GM12878 (cell line): ENCODE data around the gene SLX9. TPM values are rescaled to one million over a fixed set of nuclear protein-coding genes. Genes with fewer than 3 reads are reported as not detected.

Source experiments
- ATAC-seq: fragments of 200-7000 bp; cut with Tn5 transposase; 3 replicates; pipeline ENCODE4 v1.9.1; 2020; ENCODE audit warnings: mild to moderate bottlenecking, moderate library complexity
- BruUV-seq: library from RNA; stranded (reverse); fragments of 400-500 nt; replicated peaks from 2 replicates; lab custom pipeline; 2021; lab: Mats Ljungman, UMichigan
- CTCF ChIA-PET: fragments of 300-600 bp; sonication (Branson Sonifier 250); formaldehyde crosslinking; extraction: SDS; loops from one replicate; lab custom pipeline; 2021; ENCODE audit warnings: inconsistent platforms; lab: Yijun Ruan, JAX
- POLR2A ChIA-PET: fragments of 350-600 bp; formaldehyde crosslinking; extraction: SDS; loops from one replicate; lab custom pipeline; 2021; ENCODE audit warnings: inconsistent platforms; lab: Charles Lee
- RAD21 ChIA-PET: fragments of 300-600 bp; sonication (Branson Sonifier 250); formaldehyde crosslinking; loops from one replicate; lab custom pipeline; 2023; ENCODE audit warnings: antibody characterized with exemption; ENCODE audit not compliant: unreplicated experiment; lab: Charles Lee
- SMC1A ChIA-PET: fragments of 300-600 bp; sonication (Branson Sonifier 250); formaldehyde crosslinking; loops from one replicate; lab custom pipeline; 2023; ENCODE audit not compliant: unreplicated experiment, uncharacterized antibody; lab: Charles Lee
- DNase-seq: peaks from one replicate; pipeline ENCODE4 v3.0.0-alpha.2; 2011; ENCODE audit warnings: low read depth, low spot score
- FAIRE-seq: peaks from 3 replicates; lab custom pipeline; 2011; peaks lifted over from hg19 to GRCh38; lab: Jason Lieb, UNC
- H2AFZ ChIP-seq: 2 replicates; pipeline ENCODE4 v1.6.0; 2011; ENCODE audit warnings: low read depth, low read length, control low read depth; ENCODE audit not compliant: control insufficient read depth
- H3K27ac ChIP-seq: 2 replicates; pipeline ENCODE4 v1.5.1; 2011; ENCODE audit warnings: control low read depth; ENCODE audit not compliant: control insufficient read depth, insufficient read depth
- H3K27me3 ChIP-seq, 2 experiments: replicated peaks in 1 of 2; 2 replicates each; pipeline versions ENCODE4 v1.6.0 to v1.6.1; 2011; ENCODE audit warnings: low read length in 1 of 2; ENCODE audit not compliant: control insufficient read depth in 2 of 2, insufficient read depth in 2 of 2
- H3K36me3 ChIP-seq, 2 experiments: 2 replicates each; pipeline ENCODE4 v1.5.1; 2011; ENCODE audit warnings: low read length in 1 of 2; ENCODE audit not compliant: control insufficient read depth in 2 of 2, insufficient read depth in 2 of 2
- H3K4me1 ChIP-seq: 2 replicates; pipeline ENCODE4 v1.6.1; 2011; ENCODE audit warnings: mild to moderate bottlenecking, low read length, moderate library complexity, mixed read lengths; ENCODE audit not compliant: control insufficient read depth, insufficient read depth
- H3K4me2 ChIP-seq: 2 replicates; pipeline ENCODE4 v1.6.0; 2011; ENCODE audit warnings: control low read depth; ENCODE audit not compliant: control insufficient read depth, insufficient read depth
- H3K4me3 ChIP-seq: fragments of 200-600 bp; sonication (generic); 2 replicates; pipeline ENCODE4 v1.5.1; 2016
- H3K79me2 ChIP-seq: 2 replicates; pipeline ENCODE4 v1.6.0; 2011; ENCODE audit warnings: low read length; ENCODE audit not compliant: control insufficient read depth, insufficient read depth
- H3K9ac ChIP-seq: 2 replicates; pipeline ENCODE4 v1.8.0; 2011; ENCODE audit warnings: low read length, control low read depth, mixed read lengths; ENCODE audit not compliant: control insufficient read depth, insufficient read depth
- H3K9me3 ChIP-seq: replicated peaks from 3 replicates; pipeline ENCODE4 v1.5.1; 2011; ENCODE audit warnings: mild to moderate bottlenecking, low read length; ENCODE audit not compliant: control insufficient read depth, insufficient read depth
- H4K20me1 ChIP-seq: 2 replicates; pipeline ENCODE4 v1.6.0; 2011; ENCODE audit not compliant: control insufficient read depth, insufficient read depth
- FOS ChIP-seq: IDR thresholded peaks from 3 replicates; pipeline ENCODE4 v1.6.1; 2011; ENCODE audit warnings: borderline replicate concordance; ENCODE audit not compliant: insufficient read length; ENCODE audit errors: extremely low read depth
- NR2C2 ChIP-seq: IDR thresholded peaks from 2 replicates; pipeline ENCODE4 v1.6.1; 2011; ENCODE audit warnings: borderline replicate concordance, low read depth; ENCODE audit not compliant: control insufficient read depth, insufficient read length
- RFX5 ChIP-seq: IDR thresholded peaks from 2 replicates; pipeline ENCODE4 v1.6.1; 2011; ENCODE audit warnings: low read depth, low read length, improper control_type of control experiment
- STAT1 ChIP-seq: fragments of 450-650 bp; conservative IDR thresholded peaks from 2 replicates; pipeline ENCODE4 v1.6.1; 2014; ENCODE audit warnings: antibody characterized with exemption, mild to moderate bottlenecking
- TCF3 ChIP-seq: IDR thresholded peaks from 2 replicates; pipeline ENCODE4 v1.6.1; 2012; ENCODE audit warnings: low read depth, mild to moderate bottlenecking, low read length, borderline replicate concordance; ENCODE audit not compliant: insufficient read depth
- YY1 ChIP-seq: IDR thresholded peaks from 2 replicates; pipeline ENCODE4 v1.6.1; 2011; ENCODE audit warnings: low read depth, mild to moderate bottlenecking, low read length
- WGBS: methylation state at CpG from one replicate; pipeline ENCODE4 v1.1.6; 2016; ENCODE audit warnings: low lambda C conversion rate; ENCODE audit not compliant: insufficient replicate concordance, insufficient coverage; ENCODE audit errors: missing lambda C conversion rate; 5-methylcytosine and 5-hydroxymethylcytosine counted together
- in situ Hi-C: fragments of 300-500 bp; cut with MboI; formaldehyde crosslinking; loops from 9 replicates; pipeline ENCODE4 v1.14.3; 2018; ENCODE audit warnings: mixed read lengths
- intact Hi-C: fragments of 100-400 bp; cut with micrococcal nuclease; formaldehyde crosslinking; loops from one replicate; pipeline ENCODE4 v1.14.2; 2022; ENCODE audit not compliant: unreplicated experiment
- polyA plus RNA-seq, 11 experiments: library from polyadenylated mRNA; depleted of rRNA in 4 of 11; unstranded in 6 of 11; stranded (reverse) in 5 of 11; fragments of >200 nt; fragmentation: Nextera tagmentation in 4 of 11; fragmentation: Illumina TruSeq in 1 of 11; extraction: Ambion mirVana in 4 of 11; extraction: Trizol in 1 of 11; gene quantifications; 1 replicate in 1 of 11; 2 replicates in 10 of 11; pipeline versions ENCODE4 v1.2.1 to v1.2.3, GENCODE V29; 2011 to 2016; ENCODE audit warnings: inconsistent platforms in 2 of 11, missing spikeins in 2 of 11, low read depth in 1 of 11
- total RNA-seq, 4 experiments: library from RNA; depleted of rRNA in 3 of 4; stranded (reverse); fragments of >200 nt in 3 of 4; fragmentation: Illumina TruSeq in 1 of 4; extraction: Trizol in 1 of 4; gene quantifications; 2 replicates each; pipeline versions ENCODE4 v1.2.1 to v1.2.3, GENCODE V29; 2013 to 2021
- TF ChIP-seq, protein P1 (sequence below): IDR thresholded peaks from 2 replicates; pipeline ENCODE4 v1.6.1; 2011; ENCODE audit warnings: borderline replicate concordance, low read depth, mild to moderate bottlenecking, moderate library complexity, low read length; ENCODE audit not compliant: insufficient read depth, poor library complexity, severe bottlenecking
- TF ChIP-seq, protein P2 (sequence below): IDR thresholded peaks from 2 replicates; pipeline ENCODE4 v1.6.1; 2011; ENCODE audit warnings: mild to moderate bottlenecking, low read depth, low read length, moderate library complexity; ENCODE audit not compliant: insufficient replicate concordance
- TF ChIP-seq, protein P3 (sequence below): IDR thresholded peaks from 2 replicates; pipeline ENCODE4 v1.6.1; 2012; ENCODE audit warnings: low read depth, low read length, improper control_type of control experiment

The SLX9 gene
- total and polyA plus RNA-seq, 10 of the 15 experiments (the other 5 are each of a cell fraction or from before 2014, with no cell fraction given) = 0.69 to 81.3 (median 33.9) TPM

DNA sequence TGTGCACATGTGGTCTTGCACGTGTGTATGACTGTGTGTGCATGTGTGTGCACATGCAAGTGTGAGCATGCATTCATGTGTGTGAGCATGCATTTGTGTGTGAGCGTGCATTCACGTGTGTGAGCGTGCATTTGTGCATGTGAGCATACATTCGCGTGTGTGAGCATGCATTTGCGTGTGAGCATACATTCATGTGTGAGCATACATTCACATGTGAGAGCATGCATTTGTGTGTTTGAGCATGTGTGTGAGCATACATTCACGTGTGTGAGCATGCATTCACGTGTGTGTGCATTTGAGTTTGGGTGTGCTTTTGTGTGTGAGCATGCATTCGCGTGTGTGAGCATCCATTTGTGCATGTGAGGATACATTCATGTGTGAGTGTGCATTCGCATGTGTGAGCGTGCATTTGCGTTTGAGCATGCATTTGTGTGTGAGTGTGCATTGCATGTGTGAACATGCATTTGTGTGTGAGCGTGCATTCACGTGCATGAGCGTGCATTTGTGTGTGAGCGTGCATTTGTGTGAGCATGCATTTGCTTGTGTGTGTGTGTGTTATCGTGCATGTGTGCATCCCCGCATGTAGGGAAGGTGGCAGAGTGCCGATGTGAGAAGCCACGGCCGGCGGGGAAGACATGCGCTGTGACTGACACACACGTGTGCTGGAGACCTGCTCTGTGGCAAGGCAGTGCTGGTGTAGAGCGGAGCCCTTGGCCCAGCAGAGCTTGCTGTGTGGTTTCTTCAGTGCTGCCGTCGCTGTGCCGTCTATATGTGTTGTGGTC is 37.4 kb upstream of the SLX9 start:
- Histone ChIP-seq H3K4me2 (no peak overlapping the region), H2AFZ (no peak overlapping the region), H3K36me3 (peaks cover 14 to 62% of the 10 kb centered on the region in 2 experiments), H3K9ac (no peak overlapping the region), H3K9me3 (no peaks in the 10 kb centered on the region), H3K79me2 (no peaks in the 10 kb centered on the region), H3K4me3 (no peak overlapping the region), H3K4me1 (peaks cover 3% of the 10 kb centered on the region), H4K20me1 (no peaks in the 10 kb centered on the region), H3K27ac (no peak overlapping the region), H3K27me3 (no peaks in the 10 kb centered on the region)
- TF ChIP-seq TCF3 = peak; percentile 60; the same call in 1 of the 2 replicates
- TF ChIP-seq RFX5 = no peak
- TF ChIP-seq NR2C2 = peak; percentile 9
- no peak for TF ChIP-seq FOS
- TF ChIP-seq YY1 = no peak
- TF ChIP-seq, protein P1, sequence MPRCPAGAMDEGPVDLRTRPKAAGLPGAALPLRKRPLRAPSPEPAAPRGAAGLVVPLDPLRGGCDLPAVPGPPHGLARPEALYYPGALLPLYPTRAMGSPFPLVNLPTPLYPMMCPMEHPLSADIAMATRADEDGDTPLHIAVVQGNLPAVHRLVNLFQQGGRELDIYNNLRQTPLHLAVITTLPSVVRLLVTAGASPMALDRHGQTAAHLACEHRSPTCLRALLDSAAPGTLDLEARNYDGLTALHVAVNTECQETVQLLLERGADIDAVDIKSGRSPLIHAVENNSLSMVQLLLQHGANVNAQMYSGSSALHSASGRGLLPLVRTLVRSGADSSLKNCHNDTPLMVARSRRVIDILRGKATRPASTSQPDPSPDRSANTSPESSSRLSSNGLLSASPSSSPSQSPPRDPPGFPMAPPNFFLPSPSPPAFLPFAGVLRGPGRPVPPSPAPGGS = peak; percentile 43
- TF ChIP-seq STAT1 = no peak
- TF ChIP-seq, protein P2, sequence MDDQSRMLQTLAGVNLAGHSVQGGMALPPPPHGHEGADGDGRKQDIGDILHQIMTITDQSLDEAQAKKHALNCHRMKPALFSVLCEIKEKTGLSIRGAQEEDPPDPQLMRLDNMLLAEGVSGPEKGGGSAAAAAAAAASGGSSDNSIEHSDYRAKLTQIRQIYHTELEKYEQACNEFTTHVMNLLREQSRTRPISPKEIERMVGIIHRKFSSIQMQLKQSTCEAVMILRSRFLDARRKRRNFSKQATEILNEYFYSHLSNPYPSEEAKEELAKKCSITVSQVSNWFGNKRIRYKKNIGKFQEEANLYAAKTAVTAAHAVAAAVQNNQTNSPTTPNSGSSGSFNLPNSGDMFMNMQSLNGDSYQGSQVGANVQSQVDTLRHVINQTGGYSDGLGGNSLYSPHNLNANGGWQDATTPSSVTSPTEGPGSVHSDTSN = peak; percentile 32
- TF ChIP-seq, protein P3, sequence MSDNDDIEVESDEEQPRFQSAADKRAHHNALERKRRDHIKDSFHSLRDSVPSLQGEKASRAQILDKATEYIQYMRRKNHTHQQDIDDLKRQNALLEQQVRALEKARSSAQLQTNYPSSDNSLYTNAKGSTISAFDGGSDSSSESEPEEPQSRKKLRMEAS = no peak
- FAIRE-seq = peak; percentile 18
- ATAC-seq = no peak
- ChIA-PET RAD21 (no interaction called here), POLR2A (no interaction called here), SMC1A (no interaction called here), CTCF (no interaction called here)
- DNase-seq = no peak
- intact Hi-C loops (no loop called here), in situ Hi-C loops (no loop called here)
- WGBS = 92% methylated on average over 30 of the region's 30 CpGs
- BruUV-seq = no TSS peak
